H1 (cell line): Measurements from ENCODE around the gene LIN28A. TPM values are rescaled to one million over a fixed set of nuclear protein-coding genes. Genes with fewer than 3 reads are reported as not detected.

Experiments
- CHD1 ChIP-seq: IDR thresholded peaks from 2 replicates; pipeline ENCODE4 v1.6.1; 2012; ENCODE audit warnings: low read depth, low read length, improper control_type of control experiment
- CTBP2 ChIP-seq: IDR thresholded peaks from 2 replicates; pipeline ENCODE4 v1.7.0; 2011; ENCODE audit warnings: borderline replicate concordance, mild to moderate bottlenecking, moderate library complexity, mixed read lengths, low read length; ENCODE audit not compliant: insufficient read depth, insufficient read length
- EGR1 ChIP-seq: IDR thresholded peaks from 2 replicates; pipeline ENCODE4 v1.6.1; 2011; ENCODE audit warnings: low read depth, low read length, borderline replicate concordance
- GTF2F1 ChIP-seq: IDR thresholded peaks from 2 replicates; pipeline ENCODE4 v1.6.1; 2012; ENCODE audit warnings: low read depth, low read length, improper control_type of control experiment, borderline replicate concordance
- HDAC6 ChIP-seq: IDR thresholded peaks from one replicate; pipeline ENCODE4 v1.7.1; 2012; ENCODE audit warnings: low read depth, mild to moderate bottlenecking, inconsistent platforms, low read length, moderate library complexity
- KDM1A ChIP-seq: fragments of 200-600, 300-600 bp; sonication (generic); IDR thresholded peaks from 2 replicates; pipeline ENCODE4 v1.7.1; 2016; ENCODE audit warnings: mild to moderate bottlenecking, low read length, borderline replicate concordance
- MAFK ChIP-seq: IDR thresholded peaks from 2 replicates; pipeline ENCODE4 v1.6.1; 2012; ENCODE audit warnings: low read depth, mild to moderate bottlenecking, improper control_type of control experiment, low read length
- POLR2AphosphoS5 ChIP-seq: IDR thresholded peaks from 2 replicates; pipeline ENCODE4 v1.6.1; 2011; ENCODE audit warnings: low read depth, low read length
- POU5F1 ChIP-seq: IDR thresholded peaks from 2 replicates; pipeline ENCODE4 v1.6.1; 2011; ENCODE audit warnings: low read depth, mild to moderate bottlenecking, low read length, moderate library complexity
- RBBP5 ChIP-seq: IDR thresholded peaks from 2 replicates; pipeline ENCODE4 v1.7.1; 2012; ENCODE audit warnings: low read depth, mild to moderate bottlenecking, inconsistent platforms, low read length, moderate library complexity, borderline replicate concordance
- RNF2 ChIP-seq: fragments of 200-900, 300-1000 bp; sonication (generic); IDR thresholded peaks from 2 replicates; pipeline ENCODE4 v1.7.1; 2016; ENCODE audit warnings: borderline replicate concordance, low read depth, mild to moderate bottlenecking, antibody characterized with exemption, low read length; ENCODE audit not compliant: poor library complexity, severe bottlenecking; ENCODE audit errors: missing control alignments
- SIX5 ChIP-seq: IDR thresholded peaks from 2 replicates; pipeline ENCODE4 v1.6.1; 2011; ENCODE audit warnings: mild to moderate bottlenecking, low read depth, low read length
- SP1 ChIP-seq: IDR thresholded peaks from 2 replicates; pipeline ENCODE4 v1.6.1; 2011; ENCODE audit warnings: low read depth, low read length
- SUZ12 ChIP-seq: fragments of 200-600 bp; sonication (generic); IDR thresholded peaks from 2 replicates; pipeline ENCODE4 v1.6.1; 2012; ENCODE audit warnings: mild to moderate bottlenecking, inconsistent platforms, low read length, moderate library complexity, mixed read lengths
- TAF7 ChIP-seq: optimal IDR thresholded peaks from 2 replicates; pipeline ENCODE3; 2011; ENCODE audit warnings: low read depth, mild to moderate bottlenecking, inconsistent platforms, low read length, moderate library complexity, borderline replicate concordance
- TBP ChIP-seq: IDR thresholded peaks from 2 replicates; pipeline ENCODE4 v1.6.1; 2011; ENCODE audit warnings: low read depth, low read length, improper control_type of control experiment
- TCF12 ChIP-seq: IDR thresholded peaks from 2 replicates; pipeline ENCODE4 v1.6.1; 2011; ENCODE audit warnings: low read depth, mild to moderate bottlenecking, low read length
- TEAD4 ChIP-seq: IDR thresholded peaks from 2 replicates; pipeline ENCODE4 v1.6.1; 2012; ENCODE audit warnings: low read depth, low read length, inconsistent platforms, mixed read lengths
- ZNF274 ChIP-seq: IDR thresholded peaks from 2 replicates; pipeline ENCODE4 v1.7.0; 2012; ENCODE audit warnings: low read length, borderline replicate concordance; ENCODE audit errors: extremely low read depth
- polyA plus RNA-seq, 7 experiments: library from polyadenylated mRNA; depleted of rRNA in 3 of 7; stranded (reverse) in 5 of 7; unstranded in 2 of 7; fragments of >200 nt in 5 of 7; fragments of 200-250 nt in 2 of 7; gene quantifications; 1 replicate in 5 of 7; 2 replicates in 1 of 7; 4 replicates in 1 of 7; pipeline versions ENCODE4 v1.2.1 to v1.2.3, GENCODE V29; 2011 to 2013; ENCODE audit warnings: missing spikeins in 2 of 7, mixed read lengths in 2 of 7
- total RNA-seq: library from RNA; stranded (reverse); fragmentation: NEBNext Ultra II Directional; extraction: Animal tissue kit (Norgen Biotek cat#: 25700); gene quantifications from 2 replicates; pipeline ENCODE4 v1.2.1, GENCODE V29; 2021
- TF ChIP-seq, protein P1 (sequence below): IDR thresholded peaks from 2 replicates; pipeline ENCODE4 v1.6.1; 2012; ENCODE audit warnings: low read length, inconsistent platforms
- TF ChIP-seq, protein P2 (sequence below): IDR thresholded peaks from 2 replicates; pipeline ENCODE4 v1.6.1; 2012; ENCODE audit warnings: inconsistent platforms
- TF ChIP-seq, protein P3 (sequence below): IDR thresholded peaks from 2 replicates; pipeline ENCODE4 v1.6.1; 2011; ENCODE audit warnings: low read length, improper control_type of control experiment

The LIN28A gene
- total and polyA plus RNA-seq, 2 of the 8 experiments (the other 6 are each of a cell fraction or from before 2014, with no cell fraction given), result 403 to 1,486 TPM

DNA sequence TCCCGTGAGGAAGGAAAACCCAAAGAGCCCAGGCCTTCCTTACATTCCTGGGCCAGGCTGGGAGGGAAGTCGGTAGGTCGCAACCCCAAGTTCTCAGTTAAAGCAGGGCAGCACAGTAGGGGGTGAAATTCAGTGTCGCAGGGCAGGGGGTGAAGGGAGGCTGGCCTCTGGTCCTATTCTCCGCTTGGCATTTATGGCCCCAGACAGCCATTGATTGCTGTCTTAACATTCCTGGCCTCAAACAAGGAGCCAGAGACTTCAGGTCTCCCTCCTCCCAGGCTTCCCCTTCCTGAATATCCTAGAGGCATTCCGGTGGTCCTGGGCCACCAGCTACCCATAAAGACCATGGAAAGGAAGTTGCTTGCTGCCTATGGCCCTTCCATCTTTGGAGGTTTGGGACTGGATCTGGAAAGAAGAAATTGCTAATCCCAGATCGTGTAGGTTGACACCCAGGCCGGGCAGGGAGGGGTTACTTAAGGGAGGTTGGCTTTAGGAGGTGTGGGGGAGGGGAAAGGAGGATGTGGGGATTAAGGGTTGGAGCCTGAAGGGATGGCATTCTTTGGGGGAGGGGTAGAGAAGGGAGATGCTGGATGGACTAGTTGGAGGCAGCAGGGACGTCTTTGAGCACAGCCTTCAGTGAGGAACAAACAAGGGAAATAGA, 1.7 kb downstream of the LIN28A start (continued):
- TF ChIP-seq HDAC6 (no peak), RBBP5 (no peak), KDM1A (no peak), MAFK (no peak), EGR1 (peak; percentile 68), ZNF274 (no peak), GTF2F1 (no peak), TAF7 (no peak), TEAD4 (peak; percentile 91), TBP (peak; percentile 81), RNF2 (no peak), SP1 (peak; percentile 91), POLR2AphosphoS5 (peak; percentile 82), TCF12 (no peak), CTBP2 (peak; percentile 70), CHD1 (no peak), POU5F1 (no peak), SIX5 (no peak), SUZ12 (no peak)
- TF ChIP-seq, protein P1, sequence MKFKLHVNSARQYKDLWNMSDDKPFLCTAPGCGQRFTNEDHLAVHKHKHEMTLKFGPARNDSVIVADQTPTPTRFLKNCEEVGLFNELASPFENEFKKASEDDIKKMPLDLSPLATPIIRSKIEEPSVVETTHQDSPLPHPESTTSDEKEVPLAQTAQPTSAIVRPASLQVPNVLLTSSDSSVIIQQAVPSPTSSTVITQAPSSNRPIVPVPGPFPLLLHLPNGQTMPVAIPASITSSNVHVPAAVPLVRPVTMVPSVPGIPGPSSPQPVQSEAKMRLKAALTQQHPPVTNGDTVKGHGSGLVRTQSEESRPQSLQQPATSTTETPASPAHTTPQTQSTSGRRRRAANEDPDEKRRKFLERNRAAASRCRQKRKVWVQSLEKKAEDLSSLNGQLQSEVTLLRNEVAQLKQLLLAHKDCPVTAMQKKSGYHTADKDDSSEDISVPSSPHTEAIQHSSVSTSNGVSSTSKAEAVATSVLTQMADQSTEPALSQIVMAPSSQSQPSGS, result no peak; the same call in 1 of the 2 replicates
- TF ChIP-seq, protein P2, sequence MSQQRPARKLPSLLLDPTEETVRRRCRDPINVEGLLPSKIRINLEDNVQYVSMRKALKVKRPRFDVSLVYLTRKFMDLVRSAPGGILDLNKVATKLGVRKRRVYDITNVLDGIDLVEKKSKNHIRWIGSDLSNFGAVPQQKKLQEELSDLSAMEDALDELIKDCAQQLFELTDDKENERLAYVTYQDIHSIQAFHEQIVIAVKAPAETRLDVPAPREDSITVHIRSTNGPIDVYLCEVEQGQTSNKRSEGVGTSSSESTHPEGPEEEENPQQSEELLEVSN, result no peak
- TF ChIP-seq, protein P3, sequence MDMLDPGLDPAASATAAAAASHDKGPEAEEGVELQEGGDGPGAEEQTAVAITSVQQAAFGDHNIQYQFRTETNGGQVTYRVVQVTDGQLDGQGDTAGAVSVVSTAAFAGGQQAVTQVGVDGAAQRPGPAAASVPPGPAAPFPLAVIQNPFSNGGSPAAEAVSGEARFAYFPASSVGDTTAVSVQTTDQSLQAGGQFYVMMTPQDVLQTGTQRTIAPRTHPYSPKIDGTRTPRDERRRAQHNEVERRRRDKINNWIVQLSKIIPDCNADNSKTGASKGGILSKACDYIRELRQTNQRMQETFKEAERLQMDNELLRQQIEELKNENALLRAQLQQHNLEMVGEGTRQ, result no peak
